Kidney capillary endothelial cell (primary cell): Measurements from ENCODE around the gene CFAP43.
A peak's percentile ranks its signal among the peaks of the same experiment; 100 is the strongest.

ENCODE experiments used
- DNase-seq: peaks from one replicate; pipeline ENCODE4 v3.0.0-alpha.2; 2018; ENCODE audit warnings: low spot score

The CFAP43 gene

GRCh38 chr10:104098358-104098925, 133.7 kb downstream of the CFAP43 start:
- no peak for DNase-seq

GRCh38 chr10:104096692-104097091, 135.5 kb downstream of the CFAP43 start:
- no peak for DNase-seq

GRCh38 chr10:104092749-104093148, 139.4 kb downstream of the CFAP43 start:
- no peak for DNase-seq

GRCh38 chr10:104090611-104091010, 141.6 kb downstream of the CFAP43 start:
- DNase-seq: no peak

GRCh38 chr10:104089621-104090020, 142.5 kb downstream of the CFAP43 start:
- DNase-seq: no peak

- no peak for DNase-seq
Measured at GRCh38 chr10:104088239-104088638, 143.9 kb downstream of the CFAP43 start.

GRCh38 chr10:104085801-104086400, 146.3 kb downstream of the CFAP43 start, which contains the start of gene COL17A1:
Gene COL17A1 (minus strand): TSS chr10:104085880. CDS start chr10:104080673, 5,207 bp downstream.
- no peak for DNase-seq

- no peak for DNase-seq
Measured at GRCh38 chr10:104084482-104085142, 147.6 kb downstream of the CFAP43 start.

GRCh38 chr10:104081998-104082397, 150.2 kb downstream of the CFAP43 start:
- no peak for DNase-seq

- peak; percentile 40 for DNase-seq
Measured at GRCh38 chr10:104080762-104081161, 151.4 kb downstream of the CFAP43 start.
